HG03439 (cell line): ENCODE measurements around the gene PCDH17.

ENCODE experiments used
- ATAC-seq: cut with Tn5 transposase; IDR thresholded peaks from one replicate; pipeline ENCODE4 v1.9.1; 2021; ENCODE audit warnings: mild to moderate bottlenecking, moderate library complexity; ENCODE audit not compliant: unreplicated experiment

Gene PCDH17

DNA sequence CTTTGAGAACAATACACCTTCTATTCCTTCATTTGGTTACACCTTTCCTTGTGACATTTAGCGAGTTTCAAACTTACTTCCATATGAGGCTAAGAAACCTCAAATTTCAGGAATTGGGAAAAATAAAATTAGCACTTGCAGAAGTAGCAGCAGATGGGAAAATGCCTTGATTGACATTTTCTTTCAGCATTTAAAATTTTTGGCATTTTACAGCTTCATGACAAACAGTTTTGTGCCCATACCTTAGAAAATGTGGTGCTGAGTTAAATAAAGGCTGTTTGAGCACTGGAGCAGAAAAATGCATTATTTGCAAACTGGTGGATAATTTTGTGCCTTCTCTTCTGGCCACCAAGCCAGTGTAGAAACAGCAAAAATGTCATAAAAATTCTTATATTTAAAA lies 95.4 kb downstream of the PCDH17 start:
- no peak for ATAC-seq

DNA sequence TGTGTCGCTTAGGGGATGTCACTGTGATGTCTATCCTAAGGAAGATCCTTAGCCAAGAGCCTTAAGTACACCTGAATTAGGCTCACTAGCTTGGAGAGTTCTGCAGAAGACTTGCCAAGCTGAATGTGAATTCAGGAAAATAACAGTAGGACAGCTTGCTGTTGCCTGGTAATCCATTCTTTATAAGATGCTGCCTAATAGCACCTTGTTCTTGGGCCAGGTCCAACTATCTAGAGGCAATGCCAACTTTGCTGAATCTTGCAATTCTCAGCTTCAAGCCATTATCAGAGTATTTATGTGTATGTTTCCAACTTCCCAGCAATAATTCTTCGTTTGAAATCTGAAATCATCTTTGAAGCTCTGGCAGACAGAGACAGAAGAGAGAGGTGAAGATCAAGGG lies 102.8 kb downstream of the PCDH17 start:
- ATAC-seq: no peak

DNA sequence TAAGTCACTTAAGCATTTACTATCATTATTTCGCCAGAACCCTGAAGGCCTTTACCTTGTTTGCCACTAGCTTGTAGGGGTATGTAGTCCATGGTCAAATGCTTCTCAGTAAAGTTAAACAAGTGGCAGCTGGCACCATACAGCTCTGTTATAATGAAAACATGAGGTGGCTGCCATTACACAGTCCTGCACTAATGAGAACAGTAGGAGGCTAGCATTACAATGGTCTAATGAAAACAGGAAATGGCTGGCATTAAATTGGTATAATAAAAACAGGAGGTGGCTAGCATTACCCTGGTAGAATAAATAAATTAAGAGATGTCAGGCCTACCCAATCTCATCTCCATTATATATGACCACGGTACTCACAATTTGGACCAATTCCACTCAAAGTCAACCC lies 107.5 kb downstream of the PCDH17 start:
- ATAC-seq: no peak

DNA sequence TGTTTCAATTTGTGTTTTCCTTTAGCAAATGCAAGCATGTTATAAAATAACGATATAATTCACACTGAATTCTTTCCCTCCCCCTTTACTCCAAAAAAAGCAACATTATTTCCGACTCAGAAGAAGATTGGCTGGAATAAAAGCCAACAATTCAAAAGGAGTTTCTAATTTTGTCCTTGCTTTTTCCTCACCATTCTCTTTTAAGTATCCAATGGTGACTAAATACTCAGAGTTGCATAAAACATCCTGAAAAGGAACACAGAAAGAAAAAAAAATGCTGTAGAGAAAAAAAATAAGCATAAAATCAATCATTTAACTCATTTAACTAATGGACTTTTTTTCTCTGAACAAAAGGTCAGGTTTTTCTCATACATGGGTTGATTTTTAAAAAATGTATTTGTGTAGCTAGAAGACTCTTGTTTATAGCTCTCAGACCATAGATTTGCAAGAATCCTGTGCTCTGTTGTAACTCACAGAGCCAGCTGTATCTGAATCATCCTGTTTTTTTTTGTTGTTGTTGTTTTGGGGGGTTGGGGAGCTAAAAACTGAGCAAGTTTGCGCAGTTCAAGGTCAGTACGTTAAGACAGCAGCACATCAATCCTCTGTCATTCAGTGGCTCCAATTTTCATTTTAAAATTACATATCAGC lies 108.1 kb downstream of the PCDH17 start:
- no peak for ATAC-seq

DNA sequence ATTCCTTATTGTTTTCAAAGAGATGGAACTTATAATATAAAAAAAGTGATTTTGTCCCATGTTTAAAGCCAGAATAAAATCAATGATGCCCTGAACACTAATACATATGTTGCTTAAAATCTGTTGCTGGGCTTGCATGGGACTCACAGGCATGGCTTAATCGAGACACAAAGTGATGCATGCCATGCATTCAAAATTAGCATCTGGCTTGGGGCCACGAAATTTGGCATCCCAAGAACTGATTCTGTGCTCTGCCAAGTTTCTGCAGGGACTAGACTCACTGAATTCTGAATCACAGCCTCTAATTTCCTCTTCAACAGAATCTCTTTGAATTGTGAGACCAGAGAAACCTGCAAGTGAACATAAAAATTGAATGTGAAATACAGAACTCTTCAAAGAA lies 109.2 kb downstream of the PCDH17 start:
- ATAC-seq: no peak

DNA sequence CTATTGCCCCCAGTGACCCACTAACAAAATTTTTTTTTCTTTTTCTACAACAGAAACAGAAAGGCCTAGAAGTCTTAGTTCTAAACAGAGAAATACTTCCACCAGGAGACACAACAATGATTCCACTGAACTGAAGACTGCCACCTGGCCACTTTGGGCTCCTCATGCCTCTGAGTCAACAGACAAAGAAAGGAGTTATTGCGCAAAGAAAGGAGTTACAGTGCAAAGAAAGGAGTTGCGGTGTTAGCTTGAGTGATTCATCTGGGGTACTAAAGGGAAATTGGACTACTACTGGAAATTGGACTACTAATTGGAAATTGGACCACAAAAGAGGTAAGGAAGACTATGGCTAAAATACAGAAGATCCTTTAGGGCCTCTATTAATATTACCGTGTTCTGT lies 116.6 kb downstream of the PCDH17 start:
- ATAC-seq: no peak

DNA sequence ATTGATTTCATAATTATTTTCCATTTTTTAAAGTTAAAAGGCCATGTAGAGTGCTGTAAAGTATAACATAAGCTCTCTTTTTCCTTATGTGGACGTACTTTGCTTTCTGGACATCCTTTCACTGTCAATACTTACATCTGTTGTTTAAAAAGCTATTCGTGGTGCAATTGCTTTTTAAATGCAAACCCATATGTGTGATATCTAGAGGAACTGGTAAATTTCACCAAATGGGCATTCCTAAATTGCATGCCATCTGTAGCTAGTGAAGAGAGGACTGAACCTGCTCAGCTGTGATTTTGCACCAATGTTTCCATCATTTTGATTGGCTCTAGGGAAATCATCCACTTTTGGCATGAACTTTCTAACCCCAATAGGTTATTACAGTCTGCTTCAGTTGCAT lies 129.4 kb downstream of the PCDH17 start:
- ATAC-seq: no peak

DNA sequence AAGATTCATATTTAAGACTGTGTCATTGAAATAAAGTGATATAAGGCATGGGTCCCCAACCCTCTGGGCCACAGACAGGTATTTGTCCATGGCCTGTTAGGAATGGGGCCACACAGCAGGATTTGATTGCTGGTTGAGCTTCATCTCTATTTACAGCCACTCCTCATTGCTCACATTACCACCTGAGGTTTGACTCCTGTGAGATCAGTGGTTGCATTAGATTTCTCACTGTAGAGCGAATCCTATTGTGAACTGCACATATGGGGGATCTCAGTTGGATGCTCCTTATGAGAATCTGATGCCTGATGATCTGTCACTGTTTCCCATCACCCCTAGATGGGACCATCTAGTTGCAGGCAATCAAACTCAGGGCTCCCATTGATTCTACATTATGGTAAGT lies 132.1 kb downstream of the PCDH17 start:
- no peak for ATAC-seq
